OCI-LY3 (cell line): ENCODE data around the gene PARD3.

Experiments used
- H2AFZ ChIP-seq: fragments of 200-600, 300-600 bp; shearing (Covaris generic); 2 replicates; pipeline ENCODE4 v1.6.0; 2014; ENCODE audit warnings: antibody characterized with exemption, low read depth, low read length
- H3K27ac ChIP-seq: fragments of 200-600, 300-600 bp; sonication (generic); 2 replicates; pipeline ENCODE4 v1.5.1; 2014; ENCODE audit warnings: mild to moderate bottlenecking, low read length, moderate library complexity, mixed read lengths
- H3K27me3 ChIP-seq: fragments of 200-600, 300-600 bp; sonication (generic); 2 replicates; pipeline ENCODE4 v1.6.1; 2014; ENCODE audit warnings: low read depth, low read length, mixed read lengths
- H3K36me3 ChIP-seq: fragments of 200-600, 300-600 bp; sonication (generic); replicated peaks from 2 replicates; pipeline ENCODE3; 2014; ENCODE audit warnings: low read depth, low read length, mixed read lengths
- H3K4me1 ChIP-seq: fragments of 300-600, 200-600 bp; sonication (generic); 2 replicates; pipeline ENCODE4 v1.6.1; 2014; ENCODE audit warnings: low read length, mixed read lengths
- H3K4me2 ChIP-seq: fragments of 200-600, 300-600 bp; sonication (generic); 2 replicates; pipeline ENCODE4 v1.6.1; 2014; ENCODE audit warnings: low read length, mixed read lengths
- H3K4me3 ChIP-seq: fragments of 300-600, 200-600 bp; sonication (generic); 2 replicates; pipeline ENCODE4 v1.5.1; 2014; ENCODE audit warnings: antibody characterized with exemption, mild to moderate bottlenecking, low read length, moderate library complexity
- H3K79me2 ChIP-seq: fragments of 300-600, 200-600 bp; shearing (Covaris generic); 2 replicates; pipeline ENCODE4 v1.6.1; 2014; ENCODE audit warnings: mild to moderate bottlenecking, low read length, mixed read lengths
- H3K9ac ChIP-seq: fragments of 300-600, 200-600 bp; shearing (Covaris generic); 2 replicates; pipeline ENCODE4 v1.6.0; 2014; ENCODE audit warnings: mild to moderate bottlenecking, low read length, moderate library complexity
- H3K9me3 ChIP-seq: fragments of 200-600, 300-600 bp; shearing (Covaris generic); 2 replicates; pipeline ENCODE4 v1.6.1; 2014; ENCODE audit warnings: low read length, mixed read lengths; ENCODE audit not compliant: insufficient read depth
- H4K20me1 ChIP-seq: fragments of 200-600, 300-600 bp; sonication (generic); 2 replicates; pipeline ENCODE4 v1.6.1; 2016; ENCODE audit warnings: low read length, mixed read lengths; ENCODE audit not compliant: insufficient read depth
- CTCF ChIP-seq: fragments of 200-600, 300-600 bp; sonication (generic); IDR thresholded peaks from 2 replicates; pipeline ENCODE4 v1.5.1; 2014; ENCODE audit warnings: antibody characterized with exemption, low read length, low read depth
- EZH2phosphoT487 ChIP-seq: fragments of 200-600 bp; shearing (Covaris generic); IDR thresholded peaks from 2 replicates; pipeline ENCODE4 v1.6.1; 2018; ENCODE audit warnings: antibody characterized with exemption, mixed run types, low read depth

PARD3 gene

GRCh38 chr10:34334908-34335307 lies 480.2 kb downstream of the PARD3 start:
- Histone ChIP-seq H3K36me3 (no peaks in the 10 kb centered on the region), H3K9me3 (no peaks in the 10 kb centered on the region), H4K20me1 (no peaks in the 10 kb centered on the region), H3K4me2 (no peak overlapping the region), H3K9ac (no peak overlapping the region), H2AFZ (no peak overlapping the region), H3K27ac (no peak overlapping the region), H3K79me2 (no peaks in the 10 kb centered on the region), H3K27me3 (no peaks in the 10 kb centered on the region), H3K4me1 (no peaks in the 10 kb centered on the region), H3K4me3 (no peak overlapping the region)
- TF ChIP-seq CTCF, result no peak
- no peak for TF ChIP-seq EZH2phosphoT487

- no peak overlapping the region for H3K4me3 ChIP-seq
- H3K9ac ChIP-seq, result no peak overlapping the region
- H3K4me2 ChIP-seq, result no peak overlapping the region
- no peak for TF ChIP-seq CTCF
- no peak for TF ChIP-seq EZH2phosphoT487
- no peaks in the 10 kb centered on the region for H3K79me2 ChIP-seq
- H4K20me1 ChIP-seq, result no peaks in the 10 kb centered on the region
- no peaks in the 10 kb centered on the region for H3K9me3 ChIP-seq
- H3K36me3 ChIP-seq, result no peaks in the 10 kb centered on the region
- no peak overlapping the region for H2AFZ ChIP-seq
- no peak overlapping the region for H3K27ac ChIP-seq
- H3K4me1 ChIP-seq, result no peaks in the 10 kb centered on the region
- no peaks in the 10 kb centered on the region for H3K27me3 ChIP-seq
These were observed 481.6 kb downstream of the PARD3 start for GRCh38 chr10:34333513-34333912.

GRCh38 chr10:34327184-34327583 lies 487.9 kb downstream of the PARD3 start:
- H3K79me2 ChIP-seq, result no peaks in the 10 kb centered on the region
- no peak for TF ChIP-seq CTCF
- TF ChIP-seq EZH2phosphoT487, result no peak
- H3K9ac ChIP-seq, result no peak overlapping the region
- H2AFZ ChIP-seq, result no peak overlapping the region
- no peak overlapping the region for H3K27ac ChIP-seq
- no peaks in the 10 kb centered on the region for H3K36me3 ChIP-seq
- no peak overlapping the region for H3K4me2 ChIP-seq
- H3K4me3 ChIP-seq, result no peak overlapping the region
- no peaks in the 10 kb centered on the region for H3K4me1 ChIP-seq
- no peaks in the 10 kb centered on the region for H4K20me1 ChIP-seq
- no peaks in the 10 kb centered on the region for H3K9me3 ChIP-seq
- H3K27me3 ChIP-seq, result no peaks in the 10 kb centered on the region

GRCh38 chr10:34323192-34323591 lies 491.9 kb downstream of the PARD3 start:
- no peak overlapping the region for H3K9ac ChIP-seq
- TF ChIP-seq EZH2phosphoT487 (no peak), CTCF (no peak)

More at GRCh38 chr10:34323192-34323591, 491.9 kb downstream of the PARD3 start:
- Histone ChIP-seq H3K4me3 (no peak overlapping the region), H3K4me1 (no peaks in the 10 kb centered on the region), H4K20me1 (no peaks in the 10 kb centered on the region), H3K27ac (no peak overlapping the region), H3K4me2 (no peak overlapping the region), H3K79me2 (no peaks in the 10 kb centered on the region), H3K36me3 (no peaks in the 10 kb centered on the region), H2AFZ (no peak overlapping the region), H3K27me3 (no peaks in the 10 kb centered on the region), H3K9me3 (no peaks in the 10 kb centered on the region)
